HEK293 (cell line): ENCODE results near the gene CNP.

Source experiments
- CTCF ChIA-PET: fragments of 350-600 bp; formaldehyde crosslinking; extraction: SDS; loops from one replicate; lab custom pipeline; 2021; ENCODE audit warnings: antibody characterized with exemption; lab: Yijun Ruan, JAX
- POLR2A ChIA-PET: fragments of 300-600 bp; formaldehyde crosslinking; extraction: SDS; loops from one replicate; lab custom pipeline; 2020; ENCODE audit warnings: antibody characterized with exemption, inconsistent platforms; lab: Yijun Ruan, JAX
- H3K27ac ChIP-seq: fragments of 200-500 bp; sonication (Bioruptor generic); 2 replicates; pipeline ENCODE4 v1.5.1; 2014; ENCODE audit warnings: low read depth, low read length, control low read depth, inconsistent platforms; ENCODE audit errors: extremely low read depth
- H3K36me3 ChIP-seq, 2 experiments: fragments of 200-500 bp in 1 of 2; sonication (Bioruptor generic) in 1 of 2; 1 replicate in 1 of 2; 2 replicates in 1 of 2; pipeline ENCODE4 v1.5.1; 2014 to 2017; ENCODE audit warnings: inconsistent platforms in 2 of 2, low read length in 2 of 2; ENCODE audit not compliant: control insufficient read depth in 2 of 2, insufficient read depth in 1 of 2
- H3K4me1 ChIP-seq: fragments of 200-500 bp; sonication (Bioruptor generic); 2 replicates; pipeline ENCODE4 v1.5.1; 2014; ENCODE audit warnings: mild to moderate bottlenecking, low read length, inconsistent platforms; ENCODE audit not compliant: control insufficient read depth, insufficient read depth
- H3K4me3 ChIP-seq: 2 replicates; pipeline ENCODE4 v1.5.1; 2011; ENCODE audit warnings: low read depth, mild to moderate bottlenecking, control low read depth, low read length, moderate library complexity
- H3K9me3 ChIP-seq: fragments of 200-500 bp; sonication (Bioruptor generic); 2 replicates; pipeline ENCODE4 v1.5.1; 2014; ENCODE audit warnings: low read depth, low read length, inconsistent platforms; ENCODE audit not compliant: control insufficient read depth, insufficient read depth
- IKZF3 ChIP-seq: fragments of 450-650 bp; IDR thresholded peaks from 2 replicates; pipeline ENCODE4 v1.5.0; 2018; ENCODE audit warnings: missing biosample characterization, mild to moderate bottlenecking, missing genetic modification characterization, moderate library complexity
- MEIS1 ChIP-seq: sonication (generic); formaldehyde crosslinking; IDR thresholded peaks from 2 replicates; pipeline ENCODE4 v1.8.1; 2022; ENCODE audit warnings: missing genetic modification reagents, mild to moderate bottlenecking, borderline replicate concordance
- ZBTB7A ChIP-seq: fragments of 450-650 bp; formaldehyde crosslinking; IDR thresholded peaks from 2 replicates; pipeline ENCODE4 v1.5.1; 2016; ENCODE audit warnings: low read depth, missing biosample characterization, missing genetic modification characterization
- ZFP37 ChIP-seq: fragments of 450-650 bp; formaldehyde crosslinking; IDR thresholded peaks from 2 replicates; pipeline ENCODE4 v1.5.1; 2016; ENCODE audit warnings: missing biosample characterization, missing genetic modification characterization
- ZIC2 ChIP-seq: fragments of 450-650 bp; formaldehyde crosslinking; IDR thresholded peaks from 2 replicates; pipeline ENCODE4 v1.5.1; 2016; ENCODE audit warnings: missing biosample characterization, missing genetic modification characterization
- ZNF157 ChIP-seq: fragments of 450-650 bp; formaldehyde crosslinking; IDR thresholded peaks from 2 replicates; pipeline ENCODE4 v1.5.1; 2016; ENCODE audit warnings: missing biosample characterization, missing genetic modification characterization
- ZNF169 ChIP-seq: fragments of 450-650 bp; formaldehyde crosslinking; IDR thresholded peaks from 2 replicates; pipeline ENCODE4 v1.5.1; 2016; ENCODE audit warnings: missing biosample characterization, missing genetic modification characterization
- ZNF211 ChIP-seq: fragments of 450-650 bp; formaldehyde crosslinking; IDR thresholded peaks from 2 replicates; pipeline ENCODE4 v1.5.1; 2016; ENCODE audit warnings: low read depth, missing biosample characterization, missing genetic modification characterization
- ZNF350 ChIP-seq: fragments of 450-650 bp; formaldehyde crosslinking; IDR thresholded peaks from 2 replicates; pipeline ENCODE4 v1.5.0; 2017; ENCODE audit warnings: missing biosample characterization, mild to moderate bottlenecking, missing genetic modification characterization
- ZNF354C ChIP-seq: fragments of 450-650 bp; formaldehyde crosslinking; IDR thresholded peaks from 2 replicates; pipeline ENCODE4 v1.5.1; 2016; ENCODE audit warnings: missing biosample characterization, missing genetic modification characterization, low read depth, borderline replicate concordance
- ZNF366 ChIP-seq: fragments of 450-650 bp; formaldehyde crosslinking; conservative IDR thresholded peaks from 2 replicates; pipeline ENCODE4 v1.5.1; 2016; ENCODE audit warnings: missing biosample characterization, missing genetic modification characterization
- ZNF514 ChIP-seq: fragments of 450-650 bp; formaldehyde crosslinking; IDR thresholded peaks from 2 replicates; pipeline ENCODE4 v1.5.1; 2016; ENCODE audit warnings: missing biosample characterization, missing genetic modification characterization
- ZNF521 ChIP-seq: fragments of 450-650 bp; formaldehyde crosslinking; IDR thresholded peaks from 2 replicates; pipeline ENCODE4 v1.5.1; 2017; ENCODE audit warnings: missing biosample characterization, mild to moderate bottlenecking, missing genetic modification characterization
- ZNF529 ChIP-seq: fragments of 450-650 bp; formaldehyde crosslinking; IDR thresholded peaks from 2 replicates; pipeline ENCODE4 v1.5.1; 2017; ENCODE audit warnings: missing genetic modification characterization, missing biosample characterization; ENCODE audit not compliant: insufficient replicate concordance
- ZNF555 ChIP-seq: fragments of 450-650 bp; formaldehyde crosslinking; conservative IDR thresholded peaks from 2 replicates; pipeline ENCODE4 v1.5.1; 2017; ENCODE audit warnings: missing biosample characterization, mild to moderate bottlenecking, missing genetic modification characterization, inconsistent platforms
- ZNF560 ChIP-seq: fragments of 450-650 bp; formaldehyde crosslinking; IDR thresholded peaks from 2 replicates; pipeline ENCODE4 v1.5.1; 2017; ENCODE audit warnings: missing biosample characterization, missing genetic modification characterization, borderline replicate concordance
- ZNF629 ChIP-seq: fragments of 450-650 bp; formaldehyde crosslinking; IDR thresholded peaks from 2 replicates; pipeline ENCODE4 v1.5.1; 2017; ENCODE audit warnings: missing biosample characterization, missing genetic modification characterization
- ZNF792 ChIP-seq: fragments of 450-650 bp; formaldehyde crosslinking; IDR thresholded peaks from 2 replicates; pipeline ENCODE4 v1.5.1; 2016; ENCODE audit warnings: missing biosample characterization, missing genetic modification characterization
- TF ChIP-seq, protein P1 (sequence below): fragments of 450-650 bp; formaldehyde crosslinking; IDR thresholded peaks from 2 replicates; pipeline ENCODE4 v1.5.1; 2016; ENCODE audit warnings: missing biosample characterization, missing genetic modification characterization
- TF ChIP-seq, protein P2 (sequence below): fragments of 450-650 bp; formaldehyde crosslinking; IDR thresholded peaks from 2 replicates; pipeline ENCODE4 v1.5.1; 2016; ENCODE audit warnings: missing biosample characterization, missing genetic modification characterization, low read depth
- TF ChIP-seq, protein P3 (sequence below): fragments of 450-650 bp; formaldehyde crosslinking; IDR thresholded peaks from 2 replicates; pipeline ENCODE4 v1.5.1; 2017; ENCODE audit warnings: missing biosample characterization, missing genetic modification characterization

The CNP gene

DNA sequence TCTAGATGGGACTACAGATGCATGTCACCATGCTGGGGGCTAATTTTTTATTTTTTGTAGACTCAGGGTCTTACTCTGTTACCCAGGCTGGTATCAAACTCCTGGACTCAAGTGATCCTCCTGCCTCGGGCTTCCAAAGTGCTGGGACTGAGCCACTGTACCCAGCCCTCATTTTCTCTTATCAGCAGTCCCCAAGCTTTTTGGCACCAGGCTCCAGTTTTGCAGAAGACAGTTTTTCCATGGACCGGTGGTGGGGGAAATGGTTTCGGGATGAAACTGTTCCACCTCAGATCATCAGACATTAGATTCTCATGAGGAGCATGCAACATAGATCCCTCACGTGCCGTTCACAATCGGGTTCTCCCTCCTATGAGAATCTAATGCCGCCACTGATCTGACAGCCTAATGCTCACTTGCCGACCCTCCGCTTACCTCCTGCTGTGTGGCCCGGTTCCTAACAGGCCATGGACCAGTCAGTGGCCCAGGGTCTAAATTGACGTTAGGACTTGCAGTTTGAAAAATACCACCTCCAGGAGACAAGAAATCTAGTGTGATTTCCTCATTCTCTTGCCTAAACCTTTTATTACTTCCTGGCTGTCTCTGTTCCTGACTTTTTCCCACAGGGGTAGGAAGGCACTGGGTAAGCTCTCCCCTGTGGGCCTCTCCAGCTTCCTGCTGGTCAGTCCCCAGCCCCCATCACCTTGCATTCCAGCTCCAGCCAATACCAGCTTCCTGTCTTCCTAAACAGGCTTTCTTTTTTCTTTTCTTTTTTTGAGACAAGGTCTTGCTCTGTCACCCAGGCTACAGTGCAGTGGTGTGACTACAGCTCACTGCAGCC lies 9.3 kb upstream of the CNP start:
- Histone ChIP-seq H3K4me3 (no peak overlapping the region), H3K9me3 (no peaks in the 10 kb centered on the region), H3K4me1 (peaks cover 4% of the 10 kb centered on the region; the same call in 1 of the 2 replicates), H3K36me3 (peaks cover 0 to 5% of the 10 kb centered on the region in 2 experiments; a peak in 2 of 3 replicates), H3K27ac (no peak overlapping the region)
- ChIA-PET POLR2A (interaction anchor here (0.7 to 3.5 kb wide), 3 partner anchors 9 to 39 kb away, joined by 3 to 25 read pairs (median 4); partner anchors contain the start of gene ACLY), CTCF (interaction anchor here (0.6 to 12.1 kb wide), 11 partner anchors 23 to 220 kb away, joined by 3 to 142 read pairs (median 3); partner anchors contain the start of genes DNAJC7, NKIRAS2, ODAD4 and P3H4)
- TF ChIP-seq ZNF529 (tag by site-specific recombination) (no peak), ZNF629 (tag by site-specific recombination) (0 out of 2 replicates have a peak, but pooled peaks have one; percentile 8), ZNF211 (no peak), ZNF555 (tag by site-specific recombination) (no peak), ZIC2 (tag by site-specific recombination) (peak; percentile 16; the same call in 1 of the 2 replicates), ZNF560 (tag by site-specific recombination) (no peak)

DNA sequence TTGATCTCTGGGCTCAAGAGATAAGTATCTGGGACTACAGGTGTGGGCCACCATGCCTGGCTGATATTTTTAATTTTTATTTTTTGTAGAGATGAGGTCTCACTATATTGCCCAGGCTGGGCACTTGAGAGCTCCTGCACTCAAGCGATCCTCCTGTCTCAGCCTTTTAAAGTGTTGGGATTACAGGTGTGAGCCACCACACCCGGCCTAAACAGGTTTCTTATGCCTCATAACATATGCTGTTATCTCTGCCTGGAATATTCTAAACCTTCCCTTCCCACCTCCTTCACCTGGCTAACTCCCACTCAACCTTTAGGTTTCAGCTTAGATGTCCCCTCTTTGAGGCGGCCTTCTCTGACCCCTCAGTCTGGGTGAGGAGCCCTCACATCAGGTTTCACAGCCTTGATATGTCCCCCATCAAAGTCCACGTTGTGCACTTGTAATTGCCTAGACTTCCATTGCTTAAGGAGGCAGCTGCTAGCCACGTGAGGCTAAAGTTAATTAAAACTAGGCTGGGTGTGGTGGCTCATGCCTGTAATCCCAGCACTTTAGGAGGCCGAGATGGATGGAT lies 8.6 kb upstream of the CNP start:
- CTCF ChIA-PET, result interaction anchor here (0.7 to 12.1 kb wide), 9 partner anchors 29 to 445 kb away, joined by 3 to 142 read pairs (median 5); partner anchors contain the start of genes DNAJC7, NKIRAS2, ODAD4 and P3H4
- POLR2A ChIA-PET, result interaction anchor here (0.7 to 3.5 kb wide), 2 partner anchors 10 to 40 kb away, joined by 3 to 25 read pairs; partner anchors contain the start of gene ACLY
- Histone ChIP-seq H3K4me1 (peaks cover 4% of the 10 kb centered on the region; the same call in 1 of the 2 replicates), H3K4me3 (no peak overlapping the region), H3K36me3 (peaks cover 0 to 5% of the 10 kb centered on the region in 2 experiments; a peak in 2 of 3 replicates), H3K9me3 (no peaks in the 10 kb centered on the region), H3K27ac (no peak overlapping the region)
- TF ChIP-seq ZFP37 (no peak), ZNF366 (tag by site-specific recombination) (no peak), ZNF354C (tag by site-specific recombination) (no peak), ZNF792 (tag by site-specific recombination) (no peak), ZNF521 (no peak), IKZF3 (no peak), ZNF350 (tag by site-specific recombination) (no peak), ZNF514 (tag by site-specific recombination) (no peak), ZNF157 (tag by site-specific recombination) (no peak), ZNF169 (tag by site-specific recombination) (no peak), ZBTB7A (tag by site-specific recombination) (no peak), MEIS1 (no peak), ZNF555 (tag by site-specific recombination) (no peak)
- TF ChIP-seq, protein P1, sequence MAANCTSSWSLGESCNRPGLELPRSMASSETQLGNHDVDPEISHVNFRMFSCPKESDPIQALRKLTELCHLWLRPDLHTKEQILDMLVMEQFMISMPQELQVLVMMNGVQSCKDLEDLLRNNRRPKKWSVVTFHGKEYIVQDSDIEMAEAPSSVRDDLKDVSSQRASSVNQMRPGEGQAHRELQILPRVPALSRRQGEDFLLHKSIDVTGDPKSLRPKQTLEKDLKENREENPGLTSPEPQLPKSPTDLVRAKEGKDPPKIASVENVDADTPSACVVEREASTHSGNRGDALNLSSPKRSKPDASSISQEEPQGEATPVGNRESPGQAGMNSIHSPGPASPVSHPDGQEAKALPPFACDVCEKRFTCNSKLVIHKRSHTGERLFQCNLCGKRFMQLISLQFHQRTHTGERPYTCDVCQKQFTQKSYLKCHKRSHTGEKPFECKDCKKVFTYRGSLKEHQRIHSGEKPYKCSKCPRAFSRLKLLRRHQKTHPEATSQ (tag by site-specific recombination), result no peak
- TF ChIP-seq, protein P2, sequence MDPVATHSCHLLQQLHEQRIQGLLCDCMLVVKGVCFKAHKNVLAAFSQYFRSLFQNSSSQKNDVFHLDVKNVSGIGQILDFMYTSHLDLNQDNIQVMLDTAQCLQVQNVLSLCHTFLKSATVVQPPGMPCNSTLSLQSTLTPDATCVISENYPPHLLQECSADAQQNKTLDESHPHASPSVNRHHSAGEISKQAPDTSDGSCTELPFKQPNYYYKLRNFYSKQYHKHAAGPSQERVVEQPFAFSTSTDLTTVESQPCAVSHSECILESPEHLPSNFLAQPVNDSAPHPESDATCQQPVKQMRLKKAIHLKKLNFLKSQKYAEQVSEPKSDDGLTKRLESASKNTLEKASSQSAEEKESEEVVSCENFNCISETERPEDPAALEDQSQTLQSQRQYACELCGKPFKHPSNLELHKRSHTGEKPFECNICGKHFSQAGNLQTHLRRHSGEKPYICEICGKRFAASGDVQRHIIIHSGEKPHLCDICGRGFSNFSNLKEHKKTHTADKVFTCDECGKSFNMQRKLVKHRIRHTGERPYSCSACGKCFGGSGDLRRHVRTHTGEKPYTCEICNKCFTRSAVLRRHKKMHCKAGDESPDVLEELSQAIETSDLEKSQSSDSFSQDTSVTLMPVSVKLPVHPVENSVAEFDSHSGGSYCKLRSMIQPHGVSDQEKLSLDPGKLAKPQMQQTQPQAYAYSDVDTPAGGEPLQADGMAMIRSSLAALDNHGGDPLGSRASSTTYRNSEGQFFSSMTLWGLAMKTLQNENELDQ, result no peak
- TF ChIP-seq, protein P3, sequence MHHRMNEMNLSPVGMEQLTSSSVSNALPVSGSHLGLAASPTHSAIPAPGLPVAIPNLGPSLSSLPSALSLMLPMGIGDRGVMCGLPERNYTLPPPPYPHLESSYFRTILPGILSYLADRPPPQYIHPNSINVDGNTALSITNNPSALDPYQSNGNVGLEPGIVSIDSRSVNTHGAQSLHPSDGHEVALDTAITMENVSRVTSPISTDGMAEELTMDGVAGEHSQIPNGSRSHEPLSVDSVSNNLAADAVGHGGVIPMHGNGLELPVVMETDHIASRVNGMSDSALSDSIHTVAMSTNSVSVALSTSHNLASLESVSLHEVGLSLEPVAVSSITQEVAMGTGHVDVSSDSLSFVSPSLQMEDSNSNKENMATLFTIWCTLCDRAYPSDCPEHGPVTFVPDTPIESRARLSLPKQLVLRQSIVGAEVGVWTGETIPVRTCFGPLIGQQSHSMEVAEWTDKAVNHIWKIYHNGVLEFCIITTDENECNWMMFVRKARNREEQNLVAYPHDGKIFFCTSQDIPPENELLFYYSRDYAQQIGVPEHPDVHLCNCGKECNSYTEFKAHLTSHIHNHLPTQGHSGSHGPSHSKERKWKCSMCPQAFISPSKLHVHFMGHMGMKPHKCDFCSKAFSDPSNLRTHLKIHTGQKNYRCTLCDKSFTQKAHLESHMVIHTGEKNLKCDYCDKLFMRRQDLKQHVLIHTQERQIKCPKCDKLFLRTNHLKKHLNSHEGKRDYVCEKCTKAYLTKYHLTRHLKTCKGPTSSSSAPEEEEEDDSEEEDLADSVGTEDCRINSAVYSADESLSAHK (tag by site-specific recombination), result no peak
